OCI-LY7 (cell line): Measurements from ENCODE around the gene ESYT2. TPM values are rescaled to one million over a fixed set of nuclear protein-coding genes. Genes with fewer than 3 reads are reported as not detected.
"Not testable (repeated sequence)": the region's sequence is repeated elsewhere in the genome, so short reads cannot be mapped to it uniquely, and the experiment has no call there.

Experiments used
- BruUV-seq: library from RNA; stranded (reverse); fragments of 400-500 nt; replicated peaks from 2 replicates; lab custom pipeline; 2021; lab: Mats Ljungman, UMichigan
- CTCF ChIA-PET: fragments of 300-600 bp; sonication (Branson Sonifier 250); formaldehyde crosslinking; loops from one replicate; lab custom pipeline; 2022; ENCODE audit warnings: antibody characterized with exemption; ENCODE audit not compliant: unreplicated experiment; lab: Charles Lee
- POLR2A ChIA-PET: fragments of 300-600 bp; sonication (Branson Sonifier 250); formaldehyde crosslinking; loops from one replicate; lab custom pipeline; 2022; ENCODE audit warnings: antibody characterized with exemption; lab: Charles Lee
- DNase-seq: peaks from one replicate; pipeline ENCODE4 v3.0.0-alpha.2; 2015; ENCODE audit warnings: low spot score
- H2AFZ ChIP-seq: fragments of 200-600 bp; sonication (generic), shearing (Covaris generic); 2 replicates; pipeline ENCODE4 v1.6.1; 2014; ENCODE audit warnings: mild to moderate bottlenecking, antibody characterized with exemption, low read length, moderate library complexity
- H3K27ac ChIP-seq: fragments of 200-600 bp; sonication (generic); 2 replicates; pipeline ENCODE4 v1.5.1; 2014; ENCODE audit warnings: mixed run types, low read depth, mild to moderate bottlenecking, moderate library complexity, low read length, inconsistent platforms; ENCODE audit not compliant: poor library complexity, severe bottlenecking
- H3K36me3 ChIP-seq: fragments of 200-600 bp; sonication (generic); 2 replicates; pipeline ENCODE4 v1.6.1; 2014; ENCODE audit warnings: mild to moderate bottlenecking, antibody characterized with exemption, low read length, moderate library complexity, mixed read lengths; ENCODE audit not compliant: insufficient read depth
- H3K4me1 ChIP-seq: fragments of 200-600 bp; sonication (generic); 2 replicates; pipeline ENCODE4 v1.5.1; 2014; ENCODE audit warnings: mild to moderate bottlenecking, low read length; ENCODE audit not compliant: insufficient read depth, poor library complexity, severe bottlenecking
- H3K4me2 ChIP-seq: fragments of 200-600 bp; sonication (generic); 2 replicates; pipeline ENCODE4 v1.6.1; 2014; ENCODE audit warnings: mild to moderate bottlenecking, low read length
- H3K4me3 ChIP-seq: fragments of 200-600 bp; sonication (generic); 2 replicates; pipeline ENCODE4 v1.5.1; 2014; ENCODE audit warnings: mild to moderate bottlenecking, low read depth, low read length; ENCODE audit not compliant: poor library complexity, severe bottlenecking
- H3K79me2 ChIP-seq: fragments of 200-600 bp; sonication (generic); 2 replicates; pipeline ENCODE4 v1.6.1; 2016; ENCODE audit warnings: low read depth, mild to moderate bottlenecking, low read length, moderate library complexity, mixed read lengths; ENCODE audit not compliant: insufficient read depth
- H3K9me2 ChIP-seq: fragments of 200-600 bp; sonication (generic); 2 replicates; pipeline ENCODE4 v1.6.1; 2016; ENCODE audit warnings: mild to moderate bottlenecking, low read length, mixed read lengths; ENCODE audit not compliant: insufficient read depth
- H3K9me3 ChIP-seq: fragments of 200-600 bp; sonication (generic); 2 replicates; pipeline ENCODE4 v1.6.1; 2014; ENCODE audit warnings: mild to moderate bottlenecking, mixed run types, low read length, mixed read lengths
- H4K20me1 ChIP-seq: fragments of 200-600 bp; sonication (generic); 2 replicates; pipeline ENCODE4 v1.6.1; 2014; ENCODE audit warnings: mild to moderate bottlenecking, antibody characterized with exemption, low read length, moderate library complexity, mixed read lengths; ENCODE audit not compliant: insufficient read depth
- EZH2phosphoT487 ChIP-seq: fragments of 200-600 bp; sonication (generic); IDR thresholded peaks from 2 replicates; pipeline ENCODE4 v1.6.1; 2018; ENCODE audit warnings: low read depth, borderline replicate concordance, mild to moderate bottlenecking, mixed run types, antibody characterized with exemption, low read length, moderate library complexity, mixed read lengths
- intact Hi-C: fragments of 100-400 bp; cut with micrococcal nuclease; formaldehyde crosslinking; loops from one replicate; pipeline ENCODE4 v1.10.0; 2022; ENCODE audit not compliant: unreplicated experiment
- total RNA-seq, 2 experiments: library from RNA; depleted of rRNA in 1 of 2; stranded (reverse); fragments of >200 nt in 1 of 2; shearing (Covaris generic) in 1 of 2; gene quantifications; 2 replicates each; pipeline ENCODE4 v1.2.3, GENCODE V29; 2014 to 2022
- TF ChIP-seq, protein P1 (sequence below): fragments of 200-600 bp; sonication (generic); conservative IDR thresholded peaks from 2 replicates; pipeline ENCODE4 v1.5.1; 2014; ENCODE audit warnings: mild to moderate bottlenecking, antibody characterized with exemption, low read length, moderate library complexity, mixed read lengths

ESYT2 gene
- total RNA-seq, 2 experiments from 2014 or later, result 24.2 to 33.7 TPM

DNA sequence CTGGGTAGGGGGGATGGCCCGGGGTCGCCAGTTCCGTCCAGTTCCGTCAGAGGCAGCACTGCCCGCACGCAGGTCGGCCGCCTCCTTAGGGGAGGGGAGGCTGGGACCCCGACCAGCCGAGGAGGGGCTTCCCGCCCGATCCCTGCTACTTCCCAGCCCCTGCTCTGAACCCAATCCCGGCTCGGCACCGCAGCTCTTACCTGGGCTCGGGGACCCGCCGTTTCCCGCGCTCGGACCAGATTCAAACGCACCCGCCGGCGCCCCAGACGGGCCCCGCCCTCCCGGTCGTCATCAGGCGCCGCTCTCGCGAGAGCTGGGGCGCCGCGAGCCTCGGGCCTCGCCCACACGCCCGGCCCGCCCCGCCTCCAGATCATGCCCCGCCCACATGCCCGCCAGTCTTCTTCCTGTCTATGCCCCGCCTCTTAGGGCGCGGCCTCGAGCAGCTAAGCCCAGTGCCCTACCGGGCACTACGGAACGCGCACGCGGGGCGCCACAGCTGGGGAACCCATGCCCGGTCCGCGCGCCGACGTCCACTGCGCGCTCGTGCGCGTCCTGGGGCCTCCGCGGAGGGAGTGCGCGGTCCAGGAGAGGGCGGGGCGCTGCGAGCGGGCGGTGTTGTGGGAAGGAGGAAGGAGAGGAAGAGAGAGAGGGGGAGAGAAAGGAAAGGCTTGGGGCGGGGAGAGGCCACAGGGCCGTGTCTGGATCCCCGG is 124.6 kb downstream of the ESYT2 start, which contains the start of gene NCAPG2:
Gene NCAPG2 (minus strand): TSS at position 281 of the 710 bp plus-strand sequence. CDS start 2,905 bp downstream, outside the sequence.
- H2AFZ ChIP-seq, result peak within 1 kb of the TSS; percentile 63
- no TSS peak for BruUV-seq

GRCh38 chr7:158703679-158704523 is 125.4 kb downstream of the ESYT2 start:
- H3K79me2 ChIP-seq, result peaks cover 56% of the 10 kb centered on the region
- peak overlapping the region; percentile 48 for H3K27ac ChIP-seq
- H3K4me2 ChIP-seq, result peak overlapping the region; percentile 83
- H3K4me3 ChIP-seq, result peak overlapping the region; percentile 77
- H3K4me1 ChIP-seq, result peaks cover 19% of the 10 kb centered on the region
- H4K20me1 ChIP-seq, result peaks cover 17% of the 10 kb centered on the region
- H3K9me2 ChIP-seq, BruUV-seq, DNase-seq, CTCF ChIA-PET: not testable (repeated sequence)
- peaks cover 42% of the 10 kb centered on the region for H3K36me3 ChIP-seq
- peak overlapping the region; percentile 20; the same call in 1 of the 2 replicates for H2AFZ ChIP-seq
- peaks cover 11% of the 10 kb centered on the region for H3K9me3 ChIP-seq
- POLR2A ChIA-PET, result interaction anchor here (1.0 to 1.5 kb wide), 2 partner anchors 13 to 14 kb away, joined by 3 to 5 read pairs; no protein-coding TSS in a partner anchor
- intact Hi-C loops, result loop anchor here (1.0 kb wide), 2 partner anchors 125 to 152 kb away; partner anchors contain the start of genes DYNC2I1 and ESYT2

More for the DNA sequence above, 124.6 kb downstream of the ESYT2 start, which contains the start of gene NCAPG2:
- Histone ChIP-seq H3K27ac (peak within 1 kb of the TSS; percentile 48), H3K4me2 (peak within 1 kb of the TSS; percentile 83), H3K79me2 (peaks cover 48% of the 10 kb centered on the region), H3K9me2 (no peaks in the 10 kb centered on the region), H4K20me1 (peaks cover 17% of the 10 kb centered on the region), H3K4me3 (peak within 1 kb of the TSS; percentile 77), H3K4me1 (peaks cover 19% of the 10 kb centered on the region), H3K9me3 (peaks cover 11% of the 10 kb centered on the region), H3K36me3 (peaks cover 34% of the 10 kb centered on the region)
- ChIA-PET CTCF (no interaction called here), POLR2A (interaction anchor here (0.6 to 1.6 kb wide), 8 partner anchors 11 to 197 kb away, joined by 3 to 6 read pairs (median 3); no protein-coding TSS in a partner anchor)
- peak; percentile 97 for DNase-seq
- TF ChIP-seq, protein P1, sequence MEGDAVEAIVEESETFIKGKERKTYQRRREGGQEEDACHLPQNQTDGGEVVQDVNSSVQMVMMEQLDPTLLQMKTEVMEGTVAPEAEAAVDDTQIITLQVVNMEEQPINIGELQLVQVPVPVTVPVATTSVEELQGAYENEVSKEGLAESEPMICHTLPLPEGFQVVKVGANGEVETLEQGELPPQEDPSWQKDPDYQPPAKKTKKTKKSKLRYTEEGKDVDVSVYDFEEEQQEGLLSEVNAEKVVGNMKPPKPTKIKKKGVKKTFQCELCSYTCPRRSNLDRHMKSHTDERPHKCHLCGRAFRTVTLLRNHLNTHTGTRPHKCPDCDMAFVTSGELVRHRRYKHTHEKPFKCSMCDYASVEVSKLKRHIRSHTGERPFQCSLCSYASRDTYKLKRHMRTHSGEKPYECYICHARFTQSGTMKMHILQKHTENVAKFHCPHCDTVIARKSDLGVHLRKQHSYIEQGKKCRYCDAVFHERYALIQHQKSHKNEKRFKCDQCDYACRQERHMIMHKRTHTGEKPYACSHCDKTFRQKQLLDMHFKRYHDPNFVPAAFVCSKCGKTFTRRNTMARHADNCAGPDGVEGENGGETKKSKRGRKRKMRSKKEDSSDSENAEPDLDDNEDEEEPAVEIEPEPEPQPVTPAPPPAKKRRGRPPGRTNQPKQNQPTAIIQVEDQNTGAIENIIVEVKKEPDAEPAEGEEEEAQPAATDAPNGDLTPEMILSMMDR, result no peak
- no peak for TF ChIP-seq EZH2phosphoT487
- intact Hi-C loops, result loop anchor here (1.0 kb wide), 2 partner anchors 125 to 152 kb away; partner anchors contain the start of genes DYNC2I1 and ESYT2

DNA sequence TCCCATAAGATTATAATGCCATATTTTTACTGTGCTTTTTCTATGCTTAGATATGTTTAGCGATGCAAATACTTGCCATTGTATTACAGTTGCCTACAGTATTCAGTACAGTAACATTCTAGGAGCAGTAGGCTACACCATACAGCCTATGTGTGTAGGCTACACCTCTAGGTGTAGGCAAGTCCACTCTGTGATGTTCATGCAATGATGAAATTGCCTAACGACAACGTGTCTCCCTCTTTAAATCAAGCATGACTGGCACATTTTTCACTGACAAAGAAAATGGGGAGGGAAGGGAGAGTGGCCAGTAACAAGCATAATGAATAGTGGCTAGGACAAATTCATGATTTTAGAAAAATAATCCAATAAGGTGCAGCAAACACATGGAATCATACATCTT is 126.4 kb downstream of the ESYT2 start:
- Histone ChIP-seq H3K36me3 (peaks cover 52% of the 10 kb centered on the region), H3K9me3 (peaks cover 8% of the 10 kb centered on the region), H3K27ac (no peak overlapping the region), H3K4me1 (peaks cover 19% of the 10 kb centered on the region), H3K4me2 (peak overlapping the region; percentile 83), H3K9me2 (no peaks in the 10 kb centered on the region), H2AFZ (no peak overlapping the region), H3K4me3 (peak overlapping the region; percentile 77), H3K79me2 (peaks cover 65% of the 10 kb centered on the region), H4K20me1 (peaks cover 17% of the 10 kb centered on the region)
- ChIA-PET POLR2A (no interaction called here), CTCF (no interaction called here)
- DNase-seq, result no peak
- intact Hi-C loops, result no loop called here
- TF ChIP-seq, protein P1, result no peak
- no peak for TF ChIP-seq EZH2phosphoT487
- TSS peak; percentile 68 for BruUV-seq
